PC-3 (cell line): ENCODE measurements around the gene ENPP1. TPM values are rescaled to one million over a fixed set of nuclear protein-coding genes. Genes with fewer than 3 reads are reported as not detected.

ENCODE experiments used
- ATAC-seq: fragments of 200-7000 bp; cut with Tn5 transposase; 2 replicates; pipeline ENCODE4 v1.9.1; 2020; ENCODE audit warnings: mild to moderate bottlenecking, moderate library complexity
- BruUV-seq: library from RNA; stranded (reverse); fragments of 400-500 nt; replicated peaks from 2 replicates; lab custom pipeline; 2021; lab: Mats Ljungman, UMichigan
- CTCF ChIA-PET: fragments of 300-600 bp; sonication (Branson Sonifier 250); formaldehyde crosslinking; loops from one replicate; lab custom pipeline; 2022; ENCODE audit warnings: antibody characterized with exemption; lab: Charles Lee
- POLR2A ChIA-PET: fragments of 300-600 bp; sonication (Branson Sonifier 250); formaldehyde crosslinking; loops from one replicate; lab custom pipeline; 2022; ENCODE audit warnings: antibody characterized with exemption; ENCODE audit not compliant: unreplicated experiment; lab: Charles Lee
- DNase-seq: peaks from one replicate; pipeline ENCODE4 v3.0.0-alpha.2; 2015
- H2AFZ ChIP-seq: fragments of 300-600 bp; sonication (generic); 2 replicates; pipeline ENCODE4 v1.6.0; 2016; ENCODE audit warnings: antibody characterized with exemption, low read length
- H3F3A ChIP-seq: fragments of 300-600 bp; sonication (generic); one replicate; pipeline ENCODE4 v1.6.0; 2017; ENCODE audit warnings: antibody characterized with exemption, low read length, control low read depth, mild to moderate bottlenecking; ENCODE audit not compliant: unreplicated experiment
- H3K27ac ChIP-seq: fragments of 300-600 bp; sonication (generic); 2 replicates; pipeline ENCODE4 v1.5.1; 2016; ENCODE audit warnings: mild to moderate bottlenecking, low read length
- H3K27me3 ChIP-seq: fragments of 300-600 bp; sonication (generic); 2 replicates; pipeline ENCODE4 v1.6.1; 2016; ENCODE audit warnings: low read length, mixed read lengths
- H3K36me3 ChIP-seq: fragments of 300-600 bp; sonication (generic); 2 replicates; pipeline ENCODE4 v1.6.1; 2016; ENCODE audit warnings: low read depth, mixed run types, low read length, mixed read lengths
- H3K4me1 ChIP-seq: fragments of 300-600 bp; sonication (generic); 2 replicates; pipeline ENCODE4 v1.5.1; 2016; ENCODE audit warnings: low read length; ENCODE audit not compliant: insufficient read depth
- H3K4me2 ChIP-seq: fragments of 300-600 bp; sonication (generic); 2 replicates; pipeline ENCODE4 v1.6.0; 2016; ENCODE audit warnings: low read length
- H3K4me3 ChIP-seq: fragments of 300-600 bp; sonication (generic); 2 replicates; pipeline ENCODE4 v1.5.1; 2016; ENCODE audit warnings: mild to moderate bottlenecking, low read length, mixed read lengths
- H3K79me2 ChIP-seq: fragments of 300-600 bp; sonication (generic); 2 replicates; pipeline ENCODE4 v1.6.1; 2017; ENCODE audit warnings: low read length, mixed read lengths
- H3K9ac ChIP-seq: fragments of 300-600 bp; sonication (generic); 2 replicates; pipeline ENCODE4 v1.6.0; 2016; ENCODE audit warnings: mild to moderate bottlenecking, low read length
- H3K9me2 ChIP-seq: fragments of 300-600 bp; sonication (generic); replicated peaks from 2 replicates; pipeline ENCODE4 v1.6.1; 2016; ENCODE audit warnings: mixed run types, low read length, mixed read lengths
- H3K9me3 ChIP-seq: fragments of 300-600 bp; sonication (generic); 2 replicates; pipeline ENCODE4 v1.6.1; 2016; ENCODE audit warnings: low read length, mixed read lengths
- H4K20me1 ChIP-seq: fragments of 300-600 bp; sonication (generic); 2 replicates; pipeline ENCODE4 v1.6.1; 2016; ENCODE audit warnings: low read length, mixed read lengths
- CTCF ChIP-seq: fragments of 300-600 bp; sonication (generic); conservative IDR thresholded peaks from 2 replicates; pipeline ENCODE4 v1.5.1; 2017; ENCODE audit warnings: antibody characterized with exemption, low read depth, mild to moderate bottlenecking, low read length
- EZH2 ChIP-seq: fragments of 300-600 bp; sonication (generic); IDR thresholded peaks from one replicate; pipeline ENCODE4 v1.6.1; 2017; ENCODE audit warnings: antibody characterized with exemption, mild to moderate bottlenecking, low read length; ENCODE audit not compliant: unreplicated experiment
- EZH2phosphoT487 ChIP-seq: fragments of 300-600 bp; sonication (generic); IDR thresholded peaks from 2 replicates; pipeline ENCODE4 v1.6.1; 2018; ENCODE audit warnings: mild to moderate bottlenecking, antibody characterized with exemption, low read length, borderline replicate concordance
- intact Hi-C: fragments of 100-400 bp; cut with micrococcal nuclease; formaldehyde crosslinking; loops from 2 replicates; pipeline ENCODE4 v1.9.0; 2023
- total RNA-seq: library from RNA; depleted of rRNA; stranded (reverse); fragments of >200 nt; gene quantifications from 2 replicates; pipeline ENCODE4 v1.2.3, GENCODE V29; 2014

Gene ENPP1
- total RNA-seq, 1 experiment from 2014 or later = 5.1 TPM

DNA sequence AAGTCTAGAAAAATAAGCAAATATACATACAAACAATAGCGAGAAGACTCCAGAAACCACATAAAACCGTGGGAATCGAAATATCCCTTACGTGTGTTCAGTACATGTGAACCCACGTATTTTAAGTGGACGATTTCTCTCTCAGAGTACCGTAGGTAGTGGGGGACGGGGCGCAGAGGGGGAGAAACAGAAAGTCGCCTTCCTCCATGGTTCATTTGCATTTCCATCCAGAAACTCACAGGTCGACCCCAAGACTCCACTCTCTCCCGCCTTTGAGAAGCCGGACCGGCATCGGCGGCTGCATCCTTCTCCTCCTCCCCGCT, 538 bp upstream of the ENPP1 start:
- ChIA-PET POLR2A (interaction anchor here (0.6 kb wide), 1 partner anchor 103 kb away, joined by 5 read pairs; no protein-coding TSS in a partner anchor), CTCF (no interaction called here)
- no peaks in the 10 kb centered on the region for H3K36me3 ChIP-seq
- peak overlapping the region; percentile 96 for H2AFZ ChIP-seq
- ATAC-seq = no peak; the same call in 1 of the 2 replicates
- H3K27ac ChIP-seq = no peak overlapping the region; the same call in 1 of the 2 replicates
- DNase-seq = no peak
- H3K9ac ChIP-seq = peak overlapping the region; percentile 62
- H3K79me2 ChIP-seq = no peaks in the 10 kb centered on the region
- peak overlapping the region; percentile 72 for H3K4me3 ChIP-seq
- no peaks in the 10 kb centered on the region for H4K20me1 ChIP-seq
- BruUV-seq = no TSS peak
- peak overlapping the region; percentile 96 for H3K4me2 ChIP-seq
- intact Hi-C loops = no loop called here
- H3F3A ChIP-seq = no peaks in the 10 kb centered on the region
- 0 out of 2 replicates have a peak, but pooled peaks cover 5% of the 10 kb centered on the region for H3K4me1 ChIP-seq
- H3K9me3 ChIP-seq = no peaks in the 10 kb centered on the region
- H3K9me2 ChIP-seq = no peaks in the 10 kb centered on the region
- H3K27me3 ChIP-seq = no peaks in the 10 kb centered on the region
- TF ChIP-seq EZH2 (no peak), EZH2phosphoT487 (no peak), CTCF (0 out of 2 replicates have a peak, but pooled peaks have one; percentile 34)

DNA sequence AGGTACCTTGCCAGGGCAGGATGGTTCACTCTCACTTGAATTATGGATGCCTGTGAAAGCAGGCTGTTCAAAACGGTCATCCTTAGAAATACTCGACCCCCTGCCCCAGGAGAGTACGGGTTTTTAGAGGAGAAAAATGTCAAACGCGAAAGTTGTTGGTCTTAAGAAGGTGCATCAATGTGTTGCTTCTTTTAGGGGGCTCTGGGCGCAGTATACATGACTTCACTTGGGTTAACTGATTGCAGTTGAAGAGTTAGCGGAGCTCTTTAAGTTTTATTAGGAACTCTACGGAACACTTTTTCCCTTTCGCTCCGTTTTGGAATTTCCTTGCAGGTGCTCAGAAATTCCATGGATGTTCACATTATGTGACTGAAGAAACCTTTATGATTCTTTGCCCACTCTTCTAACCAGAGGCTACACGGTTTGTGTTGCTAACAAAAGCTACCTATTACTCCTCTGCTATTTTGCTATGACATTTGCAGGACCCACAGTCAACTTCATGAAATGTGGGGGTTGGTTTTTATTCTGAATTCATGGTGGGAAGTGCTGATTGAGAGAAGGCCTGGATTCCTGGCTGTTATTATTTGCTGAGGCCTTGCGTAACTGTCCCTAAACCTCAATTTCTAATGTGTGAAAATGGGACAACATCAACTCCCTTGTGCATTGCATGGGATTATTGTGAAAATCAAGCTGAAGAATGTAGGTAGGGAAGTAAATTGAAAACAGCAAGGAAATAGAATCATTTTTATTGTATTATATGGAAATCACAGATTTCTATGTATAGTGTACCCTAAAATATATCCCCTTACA, 845 bp downstream of the ENPP1 start:
- Histone ChIP-seq H3K4me2 (peak overlapping the region; percentile 92), H3K27ac (no peak overlapping the region), H3K4me3 (peak overlapping the region; percentile 78), H3K36me3 (no peaks in the 10 kb centered on the region), H3K9me2 (no peaks in the 10 kb centered on the region), H3K79me2 (no peaks in the 10 kb centered on the region), H2AFZ (peak overlapping the region; percentile 75), H4K20me1 (no peaks in the 10 kb centered on the region), H3F3A (no peaks in the 10 kb centered on the region), H3K9me3 (no peaks in the 10 kb centered on the region), H3K9ac (peak overlapping the region; percentile 70), H3K27me3 (no peaks in the 10 kb centered on the region), H3K4me1 (0 out of 2 replicates have a peak, but pooled peaks cover 5% of the 10 kb centered on the region)
- BruUV-seq = TSS peak; percentile 49
- TF ChIP-seq EZH2phosphoT487 (no peak), EZH2 (no peak), CTCF (no peak)
- DNase-seq = no peak
- ATAC-seq = no peak
- intact Hi-C loops = no loop called here
- CTCF ChIA-PET = no interaction called here
- POLR2A ChIA-PET = no interaction called here

- no peaks in the 10 kb centered on the region for H4K20me1 ChIP-seq
- intact Hi-C loops = no loop called here
- no peak overlapping the region for H3K4me3 ChIP-seq
- no peaks in the 10 kb centered on the region for H3K9me3 ChIP-seq
- no peaks in the 10 kb centered on the region for H3F3A ChIP-seq
- 0 out of 2 replicates have a peak, but pooled peaks cover 5% of the 10 kb centered on the region for H3K4me1 ChIP-seq
- ChIA-PET CTCF (no interaction called here), POLR2A (no interaction called here)
- no peak overlapping the region for H3K27ac ChIP-seq
- BruUV-seq = no TSS peak
- ATAC-seq (no peak), DNase-seq (no peak)
- no peak overlapping the region for H3K9ac ChIP-seq
- H3K27me3 ChIP-seq = no peaks in the 10 kb centered on the region
- no peaks in the 10 kb centered on the region for H3K9me2 ChIP-seq
- H3K36me3 ChIP-seq = no peaks in the 10 kb centered on the region
- TF ChIP-seq CTCF (no peak), EZH2phosphoT487 (no peak), EZH2 (no peak)
- no peak overlapping the region for H3K4me2 ChIP-seq
- no peaks in the 10 kb centered on the region for H3K79me2 ChIP-seq
- H2AFZ ChIP-seq = no peak overlapping the region
Observed at GRCh38 chr6:131811500-131811899, 3.7 kb downstream of the ENPP1 start.
